Measurements from ENCODE around the gene ZFP36. TPM values are rescaled to one million over a fixed set of nuclear protein-coding genes. Genes with fewer than 3 reads are reported as not detected.

ZFP36 gene
- total RNA-seq, 1 experiment from 2014 or later = 17.3 TPM

GRCh38 chr19:39370735-39371134, 35.9 kb upstream of the ZFP36 start (continued):
- TF ChIP-seq ZSCAN18 (CRISPR knock-in tag; IDR thresholded peaks at IDR 0.05) (no peak), NR1H2 (CRISPR knock-in tag; IDR thresholded peaks at IDR 0.05) (no peak), USF2 (CRISPR knock-in tag; IDR thresholded peaks at IDR 0.05) (no peak)

GRCh38 chr19:39372047-39372802, 34.4 kb upstream of the ZFP36 start:
- no peaks in the 10 kb centered on the region for H3K27me3 Mint-ChIP-seq (ENCODE audit: low read depth)
- DNase-seq (ENCODE audit: low spot score) (no peak), ATAC-seq (no peak)
- TF ChIP-seq NFATC4 (CRISPR knock-in tag; IDR thresholded peaks at IDR 0.05) (no peak), ZNF671 (CRISPR knock-in tag; IDR thresholded peaks at IDR 0.05) (no peak), ZNF219 (CRISPR knock-in tag; IDR thresholded peaks at IDR 0.05; ENCODE audit: borderline replicate concordance) (no peak), ZNF263 (CRISPR knock-in tag; IDR thresholded peaks at IDR 0.05; ENCODE audit: low read depth) (no peak)
- H3K9me3 Mint-ChIP-seq = no peaks in the 10 kb centered on the region
- CTCF ChIA-PET = no interaction called here
- peaks cover 64% of the 10 kb centered on the region for H3K36me3 Mint-ChIP-seq
- no peak overlapping the region for H3K4me3 Mint-ChIP-seq
- POLR2A ChIA-PET = no interaction called here
- no peaks in the 10 kb centered on the region for H3K4me1 Mint-ChIP-seq
- peak overlapping the region; percentile 44 for H3K27ac Mint-ChIP-seq

GRCh38 chr19:39372941-39373340, 33.7 kb upstream of the ZFP36 start:
- H3K27ac Mint-ChIP-seq = no peak overlapping the region
- no peak overlapping the region for H3K4me3 Mint-ChIP-seq
- CTCF ChIA-PET = no interaction called here
- peaks cover 68% of the 10 kb centered on the region for H3K36me3 Mint-ChIP-seq
- TF ChIP-seq ZNF425 (CRISPR knock-in tag; conservative IDR thresholded peaks at IDR 0.05) (no peak), ZNF396 (CRISPR knock-in tag; IDR thresholded peaks at IDR 0.05; ENCODE audit: borderline replicate concordance) (no peak), SMAD4 (CRISPR knock-in tag; IDR thresholded peaks at IDR 0.05) (no peak), ZNF219 (CRISPR knock-in tag; IDR thresholded peaks at IDR 0.05; ENCODE audit: borderline replicate concordance) (no peak), ZNF532 (CRISPR knock-in tag; IDR thresholded peaks at IDR 0.05; ENCODE audit: borderline replicate concordance) (no peak), JUN (CRISPR knock-in tag; IDR thresholded peaks at IDR 0.05) (no peak), USF2 (CRISPR knock-in tag; IDR thresholded peaks at IDR 0.05) (no peak), RELA (CRISPR knock-in tag; IDR thresholded peaks at IDR 0.05; ENCODE audit: borderline replicate concordance) (no peak), ZNF317 (CRISPR knock-in tag; IDR thresholded peaks at IDR 0.05; ENCODE audit: borderline replicate concordance, low read depth) (no peak), RORB (CRISPR knock-in tag; IDR thresholded peaks at IDR 0.05) (no peak), ZNF281 (CRISPR knock-in tag; IDR thresholded peaks at IDR 0.05) (no peak)
- ATAC-seq (no peak), DNase-seq (ENCODE audit: low spot score) (no peak)
- H3K27me3 Mint-ChIP-seq (ENCODE audit: low read depth) = no peaks in the 10 kb centered on the region
- POLR2A ChIA-PET = no interaction called here
- H3K4me1 Mint-ChIP-seq = no peaks in the 10 kb centered on the region
- H3K9me3 Mint-ChIP-seq = no peaks in the 10 kb centered on the region
